ENCODE data around the gene CC2D1A.
A peak's percentile ranks its signal among the peaks of the same experiment; 100 is the strongest.
"Not testable (repeated sequence)": the region's sequence is repeated elsewhere in the genome, so short reads cannot be mapped to it uniquely, and the experiment has no call there.

The CC2D1A gene

GRCh38 chr19:13909430-13909829, 3.4 kb downstream of the CC2D1A start:
- DNase-seq: no peak

DNA sequence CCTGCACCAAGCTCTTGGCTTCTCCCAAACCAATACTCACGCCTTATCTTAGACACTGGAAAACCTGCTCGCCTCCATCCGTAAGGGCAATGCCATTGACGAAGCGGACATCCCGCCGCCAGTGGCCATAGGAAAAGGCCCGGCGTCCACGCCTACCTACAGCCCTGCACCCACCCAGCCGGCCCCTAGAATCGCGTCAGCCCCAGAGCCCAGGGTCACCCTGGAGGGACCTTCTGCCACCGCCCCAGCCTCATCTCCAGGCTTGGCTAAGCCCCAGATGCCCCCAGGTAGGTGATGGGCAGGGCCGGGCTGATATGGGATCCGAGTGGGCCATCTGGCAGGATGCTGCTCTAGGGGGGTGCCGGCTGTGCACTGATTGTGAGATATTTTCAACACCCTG, 7.4 kb downstream of the CC2D1A start:
- no peak for DNase-seq

- DNase-seq: no peak
These were observed 8.8 kb downstream of the CC2D1A start for GRCh38 chr19:13914777-13915176.

DNA sequence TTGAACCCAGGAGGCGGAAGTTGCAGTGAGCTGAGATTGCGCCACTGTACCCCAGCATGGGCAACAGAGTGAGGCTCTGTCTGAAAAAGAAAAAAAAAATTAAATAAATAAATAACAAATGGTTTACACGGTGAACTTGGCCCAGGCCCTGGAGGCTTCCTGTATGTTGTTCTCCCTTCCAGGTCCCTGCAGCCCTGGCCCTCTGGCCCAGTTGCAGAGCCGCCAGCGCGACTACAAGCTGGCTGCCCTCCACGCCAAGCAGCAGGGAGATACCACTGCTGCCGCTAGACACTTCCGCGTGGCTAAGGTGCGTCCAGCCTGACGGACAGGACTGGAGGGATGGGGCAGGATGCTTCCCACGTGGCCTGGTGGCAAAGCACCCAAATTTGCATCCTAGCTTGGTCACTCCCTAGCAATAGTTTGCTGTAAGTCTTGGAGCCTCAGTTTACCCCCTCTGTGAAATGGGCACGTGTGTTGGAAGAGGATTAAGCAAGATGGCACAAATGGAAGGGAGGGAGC, 11.9 kb downstream of the CC2D1A start:
- DNase-seq: no peak

GRCh38 chr19:13918726-13919411, 12.9 kb downstream of the CC2D1A start:
- no peak for DNase-seq

DNA sequence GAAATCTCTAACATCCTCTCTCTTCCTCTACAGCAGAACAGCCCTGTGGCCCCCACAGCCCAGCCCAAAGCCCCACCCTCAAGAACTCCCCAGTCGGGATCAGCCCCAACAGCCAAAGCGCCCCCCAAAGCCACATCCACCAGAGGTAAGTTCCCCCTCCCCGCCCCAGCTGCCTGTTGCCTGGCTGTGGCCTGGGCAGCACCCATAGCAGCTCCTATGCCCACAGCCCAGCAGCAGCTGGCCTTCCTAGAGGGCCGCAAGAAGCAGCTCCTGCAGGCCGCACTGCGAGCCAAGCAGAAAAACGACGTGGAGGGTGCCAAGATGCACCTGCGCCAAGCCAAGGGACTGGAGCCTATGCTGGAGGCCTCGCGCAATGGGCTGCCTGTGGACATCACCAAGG, 14.5 kb downstream of the CC2D1A start:
- DNase-seq: no peak

GRCh38 chr19:13920940-13921747, 15.1 kb downstream of the CC2D1A start:
- DNase-seq: peak in 1 of 2 experiments; percentile 22

- DNase-seq: not testable (repeated sequence)
These were observed 16.1 kb downstream of the CC2D1A start for GRCh38 chr19:13922118-13922517.

DNA sequence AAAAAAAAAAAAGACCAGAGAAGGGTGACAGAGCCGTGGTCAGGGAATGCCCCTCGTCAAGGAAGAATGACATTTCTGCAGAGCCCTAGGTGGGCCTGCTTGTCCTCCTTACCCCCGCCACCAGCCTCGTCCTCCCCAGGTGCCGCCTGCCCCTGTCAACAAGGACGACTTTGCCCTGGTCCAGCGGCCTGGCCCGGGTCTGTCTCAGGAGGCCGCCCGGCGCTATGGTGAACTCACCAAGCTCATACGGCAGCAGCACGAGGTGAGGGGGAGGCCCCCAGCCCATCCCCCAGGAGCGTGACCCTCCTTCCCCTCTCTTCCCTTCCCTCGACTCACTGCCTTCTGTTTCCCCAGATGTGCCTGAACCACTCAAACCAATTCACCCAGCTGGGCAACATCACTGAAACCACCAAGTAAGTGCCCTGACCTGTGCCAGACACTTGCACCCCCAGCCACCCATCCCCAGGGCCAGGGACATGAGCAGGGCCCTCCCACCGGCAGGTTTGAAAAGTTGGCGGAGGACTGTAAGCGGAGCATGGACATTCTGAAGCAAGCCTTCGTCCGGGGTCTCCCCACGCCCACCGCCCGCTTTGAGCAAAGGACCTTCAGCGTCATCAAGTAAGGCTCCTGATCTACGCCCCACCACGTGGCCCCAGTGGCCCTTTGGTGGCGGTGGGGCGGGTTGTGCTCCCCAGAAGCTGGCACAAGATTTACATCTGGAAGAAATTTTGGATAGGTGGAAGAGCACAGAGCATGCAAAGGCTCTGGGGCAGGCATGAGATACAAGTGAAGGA, 17.4 kb downstream of the CC2D1A start:
- DNase-seq: no peak

- no peak for DNase-seq
These were observed 20.0 kb downstream of the CC2D1A start for GRCh38 chr19:13926010-13926409.

DNA sequence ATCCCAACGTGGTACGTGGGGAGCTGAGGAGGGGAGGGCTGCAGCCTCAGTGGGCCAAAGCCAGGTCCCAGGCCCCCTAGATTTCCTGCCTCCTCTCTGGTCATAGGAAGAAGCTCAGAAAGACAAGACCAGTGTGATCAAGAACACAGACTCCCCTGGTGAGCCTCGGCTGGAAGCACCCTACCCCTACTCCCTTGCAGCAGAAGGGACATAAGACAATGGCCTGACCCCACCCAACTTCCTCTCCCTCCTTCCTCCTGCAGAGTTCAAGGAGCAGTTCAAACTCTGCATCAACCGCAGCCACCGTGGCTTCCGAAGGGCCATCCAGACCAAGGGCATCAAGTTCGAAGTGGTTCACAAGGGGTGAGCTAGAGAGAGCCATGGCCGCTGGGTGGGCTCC, 20.7 kb downstream of the CC2D1A start:
- DNase-seq: no peak

DNA sequence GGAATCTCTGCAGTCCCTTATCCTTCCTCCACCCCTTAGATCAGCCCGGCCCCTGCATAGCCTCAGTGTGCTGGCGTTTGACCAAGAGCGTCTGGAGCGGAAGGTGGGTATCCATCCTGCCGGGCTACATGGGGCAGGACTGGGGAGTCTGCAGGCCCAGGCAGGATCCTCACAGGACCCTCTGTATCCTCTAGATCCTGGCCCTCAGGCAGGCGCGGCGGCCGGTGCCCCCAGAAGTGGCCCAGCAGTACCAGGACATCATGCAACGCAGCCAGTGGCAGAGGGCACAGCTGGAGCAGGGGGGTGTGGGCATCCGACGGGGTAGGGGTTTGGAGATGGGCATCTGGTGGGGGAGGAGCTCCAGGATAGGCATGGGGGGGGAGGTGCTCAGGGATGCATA, 23.3 kb downstream of the CC2D1A start:
- DNase-seq: no peak

DNA sequence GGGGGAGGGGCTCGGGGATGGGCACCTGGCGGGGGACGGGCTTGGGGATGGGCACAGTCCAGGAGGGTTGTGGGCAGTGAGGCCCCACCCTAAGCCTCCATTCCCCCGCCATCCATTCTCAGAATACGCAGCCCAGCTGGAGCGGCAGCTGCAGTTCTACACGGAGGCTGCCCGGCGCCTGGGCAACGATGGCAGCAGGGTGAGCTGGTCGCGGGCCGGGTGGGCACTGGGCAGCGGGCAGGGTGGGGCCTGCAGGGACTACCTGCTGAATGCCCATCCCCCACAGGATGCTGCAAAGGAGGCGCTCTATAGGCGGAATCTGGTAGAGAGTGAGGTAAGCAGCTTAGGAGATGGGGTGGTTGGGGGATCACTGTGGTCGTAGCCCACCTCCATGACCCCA, 24.0 kb downstream of the CC2D1A start:
- DNase-seq: no peak

DNA sequence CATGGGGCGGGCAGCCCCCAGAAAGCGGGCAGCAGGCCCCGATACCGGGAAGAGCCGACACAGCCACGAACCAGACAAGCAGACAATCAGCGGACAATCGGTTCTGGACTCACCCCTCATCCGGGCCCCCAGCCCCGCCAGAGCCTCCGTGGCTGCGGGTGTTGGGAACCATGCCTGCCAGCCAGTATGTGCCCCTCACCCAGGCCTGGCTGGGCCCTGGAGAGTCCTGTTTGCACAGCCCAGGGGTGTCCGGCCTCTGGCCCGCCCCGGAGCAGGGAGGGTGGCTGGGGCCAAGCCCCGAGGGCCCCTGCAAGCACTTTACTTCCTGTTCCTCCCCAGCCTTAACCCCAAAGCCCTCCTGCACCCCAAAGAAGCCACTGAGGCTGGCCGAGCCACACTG, 24.4 kb downstream of the CC2D1A start:
- DNase-seq: no peak

DNA sequence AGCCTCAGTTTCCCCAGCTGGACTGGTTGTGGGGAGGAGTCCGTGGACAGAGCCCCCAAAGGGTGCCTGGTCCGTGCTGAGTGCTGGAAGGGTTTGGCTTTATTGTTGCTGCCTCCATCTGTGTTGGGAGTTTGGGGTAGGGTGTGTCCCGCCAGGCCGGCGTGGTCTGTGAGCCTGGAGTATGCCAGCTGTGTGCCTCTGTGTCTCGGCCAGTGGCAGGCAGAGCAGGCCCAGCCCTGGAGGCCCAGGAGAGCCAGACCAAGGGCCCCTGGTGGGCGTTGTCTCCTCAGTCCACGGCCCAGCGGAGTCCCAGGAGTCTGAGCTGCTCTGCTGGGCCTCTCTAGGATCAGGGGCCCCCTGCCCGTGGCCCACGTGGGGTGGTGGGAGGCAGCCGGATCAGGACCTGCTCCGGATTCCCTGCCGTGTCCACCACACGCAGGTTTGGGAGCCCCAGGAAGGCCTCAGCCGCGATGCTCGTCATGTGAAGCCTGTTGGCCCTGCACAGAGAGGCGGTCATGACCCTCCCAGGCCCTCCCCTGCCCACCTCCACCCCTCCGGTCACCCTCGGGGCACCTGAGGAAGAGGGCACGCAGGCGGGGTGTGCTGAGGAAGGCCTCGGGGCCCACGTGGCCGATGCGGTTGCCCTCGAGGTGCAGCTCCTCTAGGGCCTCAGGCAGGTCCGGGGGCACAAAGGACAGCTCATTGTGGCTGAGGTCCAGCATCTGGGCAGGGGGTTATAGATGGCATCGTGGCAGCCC, 25.6 kb downstream of the CC2D1A start:
- no peak for DNase-seq

DNA sequence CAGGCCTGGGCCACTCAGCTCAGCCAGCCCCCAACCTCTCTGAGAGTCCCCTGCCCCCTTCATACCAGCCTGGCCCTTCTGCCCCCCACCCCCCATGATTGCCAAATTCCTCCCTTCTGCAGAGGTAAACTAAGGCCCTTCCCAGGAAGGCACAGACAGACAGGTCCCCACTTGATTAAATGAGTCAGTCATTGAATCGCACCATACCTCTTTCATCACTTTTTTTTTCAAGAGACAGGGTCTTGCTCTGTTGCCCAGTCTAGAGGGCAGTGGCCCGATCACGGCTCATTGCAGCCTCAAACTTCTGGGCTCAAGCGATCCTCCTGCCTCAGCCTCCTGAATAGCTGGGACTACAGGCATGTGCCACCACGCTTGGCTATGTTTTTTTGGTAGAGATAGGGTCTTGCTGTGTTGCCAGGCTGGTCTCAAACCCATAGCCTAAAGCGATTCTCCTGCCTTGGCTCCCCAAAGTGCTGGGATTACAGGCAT, 26.2 kb downstream of the CC2D1A start:
- no peak for DNase-seq

- DNase-seq: peak; percentile 28 to 61
These were observed 27.0 kb downstream of the CC2D1A start for GRCh38 chr19:13932911-13933393.

DNA sequence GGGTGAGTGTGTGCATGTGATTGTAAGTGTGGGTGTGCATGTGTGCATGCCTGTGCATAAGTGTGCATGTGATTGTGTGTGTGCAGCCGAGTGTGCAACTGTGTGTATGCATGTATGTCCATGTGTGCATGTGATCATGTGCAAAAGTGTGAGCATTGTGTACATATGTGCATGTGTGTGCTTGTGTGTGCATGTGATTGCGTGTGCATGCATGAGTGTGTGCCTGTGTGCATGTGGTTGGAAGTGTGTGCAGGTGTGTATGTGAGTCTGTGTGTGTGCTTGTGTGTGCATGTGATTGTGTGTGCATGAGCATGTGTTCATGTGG, 28.7 kb downstream of the CC2D1A start:
- DNase-seq: no peak

DNA sequence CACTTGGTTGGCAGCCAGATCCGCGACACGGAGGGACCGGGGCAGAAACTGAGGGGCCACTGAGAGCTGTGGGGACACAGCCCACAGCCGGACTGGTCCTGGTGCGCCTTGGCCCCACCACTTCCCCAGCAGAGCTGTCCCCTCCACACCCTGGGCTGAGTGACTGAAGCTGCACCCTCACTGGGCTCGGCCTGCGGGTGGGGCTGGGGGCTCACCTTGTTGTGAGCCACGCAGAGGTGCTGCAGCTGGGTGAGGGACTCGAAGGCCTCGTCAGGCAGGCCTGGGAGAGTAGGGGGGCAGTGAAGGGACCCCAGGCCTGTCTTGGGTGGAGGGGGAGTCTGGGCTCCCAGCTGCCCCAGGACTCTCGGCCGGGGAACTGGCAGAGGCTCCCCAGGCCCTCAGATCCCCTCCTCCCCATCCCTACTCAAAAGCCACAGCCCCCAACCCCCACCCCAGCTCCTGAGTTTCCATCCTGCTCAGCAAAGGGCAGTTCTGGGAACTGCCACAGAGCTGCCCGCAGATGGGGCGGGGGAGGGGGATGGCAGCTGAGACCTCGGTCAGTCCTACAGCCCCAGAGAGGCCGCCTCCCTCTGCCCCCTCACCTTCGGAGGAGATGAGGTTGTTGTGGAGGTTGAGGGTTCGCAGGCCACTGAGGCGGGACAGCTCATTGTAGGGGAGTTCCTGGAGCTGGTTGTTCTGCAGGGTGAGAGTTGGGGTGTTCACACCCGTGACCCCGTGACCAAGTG, 29.9 kb downstream of the CC2D1A start:
- no peak for DNase-seq

DNA sequence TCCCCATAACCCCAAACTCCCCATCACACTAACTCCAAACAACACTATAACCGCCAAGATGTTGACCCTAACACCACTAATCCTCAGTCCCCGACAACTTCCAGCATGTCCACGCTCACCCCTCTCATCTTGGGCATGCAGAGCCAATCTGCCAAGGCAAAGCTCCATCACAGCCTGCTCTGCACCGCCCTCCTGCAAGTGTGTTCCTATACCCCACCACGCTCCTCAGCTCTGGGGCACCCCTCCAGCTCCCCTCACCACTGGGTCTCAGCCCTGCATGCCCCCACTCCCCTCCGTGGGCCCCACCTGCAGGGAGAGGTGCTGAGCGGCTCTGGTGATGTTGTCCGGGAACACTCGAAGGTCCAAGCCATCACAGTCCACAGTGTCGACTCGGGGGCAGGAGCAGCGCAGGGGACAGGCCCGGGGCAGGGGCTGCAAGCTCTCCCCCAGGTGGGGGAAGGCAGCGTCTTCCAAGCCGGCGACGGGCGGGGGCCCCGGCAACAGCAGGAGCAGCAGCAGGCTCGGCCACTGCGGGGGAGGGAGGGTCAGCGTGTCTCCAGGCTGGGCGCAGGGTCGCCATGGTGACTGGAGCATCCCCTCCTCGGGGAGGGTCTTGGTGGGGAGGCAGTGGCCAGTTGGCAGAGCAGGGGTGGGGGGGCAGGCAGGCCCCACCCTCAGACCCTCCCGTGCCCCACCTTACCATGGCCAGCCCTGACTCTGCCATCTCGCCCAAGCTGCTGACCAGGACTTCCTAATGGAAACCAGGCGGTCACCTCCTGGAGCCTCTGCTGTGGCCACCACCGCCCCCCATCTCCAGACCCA, 31.7 kb downstream of the CC2D1A start:
- no peak for DNase-seq

All from SHP77 (cell line).